HG02642 (cell line): ENCODE measurements around the gene OVOL2.
"Not testable (repeated sequence)": the region's sequence is repeated elsewhere in the genome, so short reads cannot be mapped to it uniquely, and the experiment has no call there.

Experiments used
- ATAC-seq: cut with Tn5 transposase; IDR thresholded peaks from one replicate; pipeline ENCODE4 v1.9.1; 2021; ENCODE audit warnings: mild to moderate bottlenecking; ENCODE audit not compliant: unreplicated experiment, poor library complexity

OVOL2 gene

GRCh38 chr20:18057101-18057993, at the start of gene OVOL2:
TSS of gene OVOL2 (minus strand) at chr20:18057916. CDS start at chr20:18057634, 282 bp downstream.
- ATAC-seq: no peak

DNA sequence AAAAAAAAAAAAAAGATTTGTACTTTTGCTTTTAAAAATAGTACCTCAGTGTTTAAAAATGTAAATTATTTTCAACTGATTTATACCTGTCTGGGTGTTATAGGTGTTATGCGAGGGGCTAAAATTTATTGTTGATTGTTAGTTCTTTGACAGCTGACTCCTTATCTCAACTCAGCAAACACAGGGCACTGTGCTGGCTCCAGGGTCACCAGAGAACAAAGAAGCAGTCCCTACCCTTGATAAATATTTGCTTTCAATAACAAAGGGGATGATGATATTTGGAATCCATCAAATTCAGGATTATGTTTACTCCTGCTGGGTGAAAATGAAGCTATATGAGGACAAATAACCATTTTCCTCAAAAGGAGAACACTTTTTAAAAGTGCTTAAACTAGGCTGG, 45.8 kb upstream of the OVOL2 start:
- ATAC-seq: no peak

DNA sequence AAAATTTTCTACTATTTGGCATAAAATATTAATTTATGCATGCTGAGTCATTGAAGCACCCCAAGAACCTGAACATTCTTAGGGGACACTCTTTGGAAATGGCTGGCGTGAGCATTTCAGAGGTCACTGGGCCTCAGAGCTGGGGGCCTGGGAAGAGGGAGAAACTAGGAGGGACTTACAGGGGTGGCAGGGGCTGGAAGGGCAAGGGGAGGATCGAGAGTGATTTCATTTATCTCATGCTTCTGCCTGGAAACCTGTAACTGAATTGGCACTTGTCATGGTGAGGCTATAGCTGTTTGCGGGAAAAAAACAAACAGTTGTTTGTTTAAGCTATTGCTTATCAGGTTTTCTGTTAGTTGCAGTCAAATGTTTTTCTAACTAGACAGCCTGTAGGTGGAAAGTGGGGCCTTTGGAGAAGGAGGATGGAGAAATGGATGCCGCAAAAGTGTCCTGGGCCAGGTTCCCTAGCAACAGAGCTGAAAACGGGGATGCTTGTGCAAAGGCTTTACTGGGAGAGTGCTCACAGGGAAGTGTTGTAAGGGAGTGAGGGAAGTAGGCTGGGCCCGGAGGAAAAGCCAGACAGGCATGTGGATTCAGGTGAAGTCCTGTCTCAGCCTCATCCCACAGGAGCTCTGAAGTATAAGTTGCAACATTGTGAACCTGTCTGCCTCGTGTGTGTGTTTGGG, 43.6 kb upstream of the OVOL2 start:
- no peak for ATAC-seq

- ATAC-seq: not testable (repeated sequence)
Measured at GRCh38 chr20:18100569-18100968, 42.9 kb upstream of the OVOL2 start.

DNA sequence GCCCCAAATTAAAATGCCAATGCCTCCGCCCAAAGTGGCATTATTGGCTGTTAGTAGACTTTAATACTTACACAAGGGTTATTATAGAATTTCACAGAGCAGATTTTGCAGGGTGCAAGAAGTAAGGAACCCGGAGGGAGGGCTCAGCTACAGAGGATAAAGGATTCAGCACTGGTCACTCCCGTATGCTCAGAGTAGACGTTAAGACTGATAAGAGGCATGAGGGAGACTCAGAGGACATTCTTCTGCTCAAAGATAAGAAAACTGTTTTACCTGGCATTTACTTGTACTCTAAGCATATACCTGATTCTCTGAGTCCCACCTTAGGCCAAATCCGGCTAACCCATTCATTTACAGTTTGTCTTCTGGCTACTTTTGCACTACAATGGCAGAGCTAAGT, 36.5 kb upstream of the OVOL2 start:
- no peak for ATAC-seq

GRCh38 chr20:18093388-18093787, 35.7 kb upstream of the OVOL2 start:
- no peak for ATAC-seq

GRCh38 chr20:18092890-18093289, 35.2 kb upstream of the OVOL2 start:
- ATAC-seq: no peak

DNA sequence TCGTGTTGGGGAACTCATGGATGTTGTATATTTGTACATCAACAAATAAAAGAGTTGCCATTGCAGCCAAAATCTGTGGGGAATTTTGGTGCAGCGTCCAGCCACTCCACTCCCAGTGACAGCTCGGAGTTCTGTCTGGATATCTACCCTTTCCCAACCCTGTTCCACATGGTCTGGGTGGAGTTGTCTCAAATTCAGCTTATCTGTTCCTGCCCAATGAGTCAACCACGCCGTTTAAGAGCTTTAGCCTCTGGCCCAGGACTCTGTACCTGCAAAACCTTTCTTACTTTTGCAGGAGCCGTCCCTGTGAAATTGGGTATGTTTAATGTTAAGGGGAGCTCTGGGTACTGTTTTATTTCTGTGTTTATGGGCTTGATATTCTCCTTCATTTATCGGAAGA, 33.9 kb upstream of the OVOL2 start:
- no peak for ATAC-seq

GRCh38 chr20:18090477-18090876, 32.8 kb upstream of the OVOL2 start:
- ATAC-seq: no peak

- no peak for ATAC-seq
Measured at GRCh38 chr20:18090044-18090443, 32.3 kb upstream of the OVOL2 start.

- not testable (repeated sequence) for ATAC-seq
Measured at GRCh38 chr20:18088841-18089240, 31.1 kb upstream of the OVOL2 start.

GRCh38 chr20:18088298-18088697, 30.6 kb upstream of the OVOL2 start:
- ATAC-seq: not testable (repeated sequence)

- ATAC-seq: no peak
Measured at GRCh38 chr20:18087054-18087453, 29.3 kb upstream of the OVOL2 start.

- ATAC-seq: not testable (repeated sequence)
Measured at GRCh38 chr20:18080836-18081235, 23.1 kb upstream of the OVOL2 start.

GRCh38 chr20:18079756-18080353, 22.1 kb upstream of the OVOL2 start:
- ATAC-seq: no peak

DNA sequence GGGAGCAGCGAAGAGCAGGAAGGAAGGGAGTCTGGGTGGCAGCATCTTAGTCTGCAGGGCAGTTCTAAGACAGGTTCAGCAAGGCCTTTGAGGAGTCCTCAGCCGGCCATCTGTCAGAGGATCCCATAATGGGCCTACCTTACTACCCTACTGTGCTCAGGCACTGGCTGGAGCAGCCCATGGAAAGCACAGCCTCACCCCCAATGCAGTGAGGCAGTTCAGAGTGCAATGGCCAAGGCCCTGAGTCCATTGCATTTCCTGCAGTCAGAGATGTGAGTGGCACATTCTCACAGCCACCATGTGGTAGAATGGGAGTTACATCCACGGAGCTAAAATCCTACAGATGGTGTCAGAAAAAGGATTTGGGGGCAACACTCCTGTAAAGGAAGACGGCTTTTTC, 19.4 kb upstream of the OVOL2 start:
- ATAC-seq: no peak

- no peak for ATAC-seq
Measured at GRCh38 chr20:18072532-18072931, 14.8 kb upstream of the OVOL2 start.

- ATAC-seq: no peak
Measured at GRCh38 chr20:18066421-18067333, 9.0 kb upstream of the OVOL2 start.

DNA sequence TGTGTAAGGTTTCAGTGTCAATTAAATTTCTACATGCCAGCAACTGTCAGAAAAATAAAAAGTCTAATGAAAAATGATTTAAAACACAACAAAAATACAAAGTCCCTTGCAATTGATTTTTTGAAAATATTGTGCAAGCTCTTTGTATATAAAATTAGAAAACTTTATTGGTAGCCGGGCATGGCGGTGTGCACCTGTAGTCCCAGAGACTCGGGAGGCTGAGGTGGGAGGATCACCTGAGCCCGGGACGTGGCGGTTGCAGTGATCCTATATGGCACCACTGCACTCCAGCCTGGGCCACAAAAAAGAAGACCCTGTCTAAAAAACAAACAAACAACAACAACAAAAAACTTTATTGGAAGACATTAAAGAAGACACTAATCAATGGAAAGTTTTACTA, 6.0 kb upstream of the OVOL2 start:
- ATAC-seq: no peak

- no peak for ATAC-seq
Measured at GRCh38 chr20:18059603-18060002, 1.9 kb upstream of the OVOL2 start.
